Psoas muscle (tissue), 8 donors: ENCODE data around the gene LBX2. TPM values are rescaled to one million over a fixed set of nuclear protein-coding genes. Genes with fewer than 3 reads are reported as not detected.
A peak's percentile ranks its signal among the peaks of the same experiment; 100 is the strongest.
"Not testable (repeated sequence)": the region's sequence is repeated elsewhere in the genome, so short reads cannot be mapped to it uniquely, and the experiment has no call there.

Source experiments
- ATAC-seq, 4 donors: fragments of 200-7000 bp; cut with Tn5 transposase; one replicate each; pipeline ENCODE4 v1.9.1; 2020; ENCODE audit warnings: moderate library complexity in 3 of 4, mild to moderate bottlenecking in 2 of 4
- DNase-seq, 2 donors: peaks; one replicate each; pipeline ENCODE4 v3.0.0-alpha.2; 2020
- H3K27ac ChIP-seq: fragments of 200-600 bp; one replicate; pipeline ENCODE4 v1.8.0; 2022
- H3K27me3 ChIP-seq, 3 donors: fragments of 200-600 bp in 1 of 3; one replicate each; pipeline versions ENCODE4 v1.6.1 to v1.8.0; 2013 to 2022; ENCODE audit warnings: low read length in 2 of 3, mild to moderate bottlenecking in 2 of 3, moderate library complexity in 1 of 3; ENCODE audit not compliant: insufficient read depth in 3 of 3
- H3K36me3 ChIP-seq, 2 donors: fragments of 200-600 bp in 1 of 2; one replicate each; pipeline versions ENCODE4 v1.6.1 to v1.8.0; 2013 to 2022; ENCODE audit warnings: low read depth in 1 of 2, mild to moderate bottlenecking in 1 of 2, moderate library complexity in 1 of 2; ENCODE audit not compliant: insufficient read depth in 1 of 2
- H3K4me1 ChIP-seq: fragments of 200-600 bp; one replicate; pipeline ENCODE4 v1.8.0; 2022
- H3K4me3 ChIP-seq: fragments of 200-600 bp; one replicate; pipeline ENCODE4 v1.8.0; 2022; ENCODE audit warnings: mild to moderate bottlenecking
- H3K9me3 ChIP-seq: fragments of 200-600 bp; one replicate; pipeline ENCODE4 v1.8.0; 2022
- WGBS, 3 donors: extraction: QIAGEN DNeasy Blood & Tissue Kit; methylation state at CpG; one replicate each; pipeline versions ENCODE4 v1.1.6 to v1.1.7; 2013; 5-methylcytosine and 5-hydroxymethylcytosine counted together
- intact Hi-C, 2 donors: fragments of 100-400 bp; cut with DNase I; formaldehyde crosslinking; loops; one replicate each; pipeline versions ENCODE4 v1.11.0 to v1.14.2; 2022
- polyA plus RNA-seq, 3 donors: library from polyadenylated mRNA; stranded (reverse); fragments of 200-250 nt; gene quantifications; one replicate each; pipeline ENCODE4 v1.2.3, GENCODE V29; 2013
- total RNA-seq, 4 donors: library from RNA; stranded (reverse); fragmentation: NEBNext Ultra II Directional in 2 of 4; extraction: Animal tissue kit (Norgen Biotek cat#: 25700) in 2 of 4; gene quantifications; one replicate each; pipeline versions ENCODE4 v1.2.1 to v1.2.4, GENCODE V29; 2021 to 2023
- TF ChIP-seq, protein P1 (sequence below): fragments of 200-600 bp; IDR thresholded peaks from one replicate; pipeline ENCODE4 v1.8.0; 2022; ENCODE audit warnings: antibody characterized with exemption
- donor health status: healthy with polysubstance abuse.
- donor health status: DM: no; HTN: no; CAD: no; lungs with moderate emphysema.
- donor health status: Bipolar disorder and iron deficiency.
- donor health status: healthy.
- donor health status: DM: yes; HTN: yes; CAD: no.
- donor health status: DM: no; HTN: no; CAD: no.
- donor health status: DM: no; HTN: no; CAD: no.
- donor health status: DM: yes; HTN: yes; CAD: no.

LBX2 gene
- total and polyA plus RNA-seq, 7 donors = 0.14 to 0.68 (median 0.26) TPM; not detected in 2

GRCh38 chr2:74474481-74474880 lies 24.9 kb downstream of the LBX2 start:
- ATAC-seq (no peak), DNase-seq (no peak)
- H3K4me1 ChIP-seq = peaks cover 18% of the 10 kb centered on the region
- no peak overlapping the region for H3K27ac ChIP-seq
- intact Hi-C loops = no loop called here
- H3K27me3 ChIP-seq = no peaks in the 10 kb centered on the region
- H3K36me3 ChIP-seq = peaks cover 2 to 49% of the 10 kb centered on the region in 2 donors
- WGBS, 3 donors = 84 to 94% (median 91%) methylated on average over 6 of the region's 6 CpGs
- H3K4me3 ChIP-seq = no peak overlapping the region
- TF ChIP-seq, protein P1, sequence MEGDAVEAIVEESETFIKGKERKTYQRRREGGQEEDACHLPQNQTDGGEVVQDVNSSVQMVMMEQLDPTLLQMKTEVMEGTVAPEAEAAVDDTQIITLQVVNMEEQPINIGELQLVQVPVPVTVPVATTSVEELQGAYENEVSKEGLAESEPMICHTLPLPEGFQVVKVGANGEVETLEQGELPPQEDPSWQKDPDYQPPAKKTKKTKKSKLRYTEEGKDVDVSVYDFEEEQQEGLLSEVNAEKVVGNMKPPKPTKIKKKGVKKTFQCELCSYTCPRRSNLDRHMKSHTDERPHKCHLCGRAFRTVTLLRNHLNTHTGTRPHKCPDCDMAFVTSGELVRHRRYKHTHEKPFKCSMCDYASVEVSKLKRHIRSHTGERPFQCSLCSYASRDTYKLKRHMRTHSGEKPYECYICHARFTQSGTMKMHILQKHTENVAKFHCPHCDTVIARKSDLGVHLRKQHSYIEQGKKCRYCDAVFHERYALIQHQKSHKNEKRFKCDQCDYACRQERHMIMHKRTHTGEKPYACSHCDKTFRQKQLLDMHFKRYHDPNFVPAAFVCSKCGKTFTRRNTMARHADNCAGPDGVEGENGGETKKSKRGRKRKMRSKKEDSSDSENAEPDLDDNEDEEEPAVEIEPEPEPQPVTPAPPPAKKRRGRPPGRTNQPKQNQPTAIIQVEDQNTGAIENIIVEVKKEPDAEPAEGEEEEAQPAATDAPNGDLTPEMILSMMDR = no peak
- no peaks in the 10 kb centered on the region for H3K9me3 ChIP-seq

DNA sequence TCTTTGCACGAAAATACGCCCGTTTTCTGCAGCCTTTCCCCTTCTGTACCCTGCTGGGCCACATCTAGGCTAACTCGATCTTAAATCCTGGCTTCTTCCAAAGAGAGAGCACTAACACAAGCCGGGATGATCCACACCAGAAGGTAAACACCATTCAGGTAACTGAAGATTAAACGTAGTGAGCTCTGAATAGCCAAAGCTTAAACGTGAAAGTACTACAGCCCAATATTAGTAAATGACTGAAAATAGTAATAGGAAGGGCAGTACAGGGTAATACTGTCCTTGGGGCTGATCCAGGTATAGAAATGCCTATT lies 26.5 kb downstream of the LBX2 start:
- TF ChIP-seq, protein P1 = no peak
- Histone ChIP-seq H3K4me1 (peaks cover 18% of the 10 kb centered on the region), H3K36me3 (peaks cover 2 to 36% of the 10 kb centered on the region in 2 donors), H3K4me3 (peak overlapping the region; percentile 99), H3K27ac (peak overlapping the region; percentile 94), H3K27me3 (no peaks in the 10 kb centered on the region), H3K9me3 (no peaks in the 10 kb centered on the region)
- ATAC-seq (peak; percentile 6 to 16 (median 14)), DNase-seq (no peak)
- WGBS, 3 donors = 5 to 11% (median 10%) methylated on average over 7 of the region's 7 CpGs
- intact Hi-C loops = no loop called here

GRCh38 chr2:74472086-74472944 lies 27.1 kb downstream of the LBX2 start, which contains the start of gene MRPL53:
Gene MRPL53, minus strand, starts transcription at chr2:74472680. Its CDS starts 20 bp downstream, at chr2:74472660.
- peak; percentile 93 to 97 (median 94) for ATAC-seq
- H3K36me3 ChIP-seq = peaks cover 2 to 31% of the 10 kb centered on the region in 2 donors
- WGBS, 3 donors = 0 to 1% (median 1%) methylated on average over 66 of the region's 66 CpGs
- peaks cover 18% of the 10 kb centered on the region for H3K4me1 ChIP-seq
- H3K9me3 ChIP-seq = no peaks in the 10 kb centered on the region
- intact Hi-C loops = no loop called here
- no peaks in the 10 kb centered on the region for H3K27me3 ChIP-seq
- H3K4me3 ChIP-seq = peak within 1 kb of the TSS; percentile 99
- H3K27ac ChIP-seq = peak within 1 kb of the TSS; percentile 94
- TF ChIP-seq, protein P1 = no peak
- peak; percentile 95 to 98 for DNase-seq

DNA sequence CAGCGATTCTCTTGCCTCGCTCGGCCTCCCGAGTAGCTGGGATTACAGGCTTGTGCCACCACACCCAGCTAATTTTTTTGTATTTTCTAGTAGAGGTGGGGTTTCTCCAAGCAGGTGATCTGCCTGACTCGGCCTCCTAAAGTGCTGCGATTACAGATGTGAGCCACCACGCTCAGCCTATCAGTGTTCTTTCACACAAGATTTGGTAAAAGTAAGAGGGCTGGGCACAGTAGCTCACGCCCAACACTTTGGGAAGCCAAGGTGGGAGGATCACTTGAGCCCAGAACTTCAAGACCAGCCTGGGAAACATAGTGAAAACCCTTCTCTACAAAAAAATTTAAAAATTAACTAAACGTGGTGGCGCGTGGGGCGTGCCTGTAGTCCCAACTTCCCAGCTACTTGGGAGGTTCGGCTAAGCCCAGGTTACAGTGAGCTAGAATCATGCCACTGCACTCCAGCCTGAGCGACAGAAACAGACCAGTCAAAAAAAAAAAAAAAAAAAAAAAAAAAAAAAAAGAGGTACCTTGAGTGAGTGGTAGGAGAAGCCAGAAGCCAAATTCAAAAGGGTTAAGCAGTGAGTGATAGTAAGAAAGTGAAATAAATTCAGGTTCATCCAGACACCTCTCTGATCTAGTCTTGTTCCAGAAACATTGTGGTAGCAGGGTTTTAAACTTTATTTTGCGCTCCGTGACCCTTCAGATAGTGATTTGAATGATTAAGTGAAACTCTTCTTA lies 27.9 kb downstream of the LBX2 start:
- intact Hi-C loops = no loop called here
- H3K36me3 ChIP-seq = peaks cover 2 to 31% of the 10 kb centered on the region in 2 donors
- H3K4me3 ChIP-seq = peak overlapping the region; percentile 99
- no peaks in the 10 kb centered on the region for H3K9me3 ChIP-seq
- TF ChIP-seq, protein P1 = no peak
- H3K27me3 ChIP-seq = no peaks in the 10 kb centered on the region
- peaks cover 18% of the 10 kb centered on the region for H3K4me1 ChIP-seq
- 54 to 63% (median 61%) methylated on average over 16 of the region's 16 CpGs for WGBS, 3 donors
- H3K27ac ChIP-seq = peak overlapping the region; percentile 94
- no peak for ATAC-seq
- DNase-seq = no peak

GRCh38 chr2:74470742-74471141 lies 28.7 kb downstream of the LBX2 start:
- peaks cover 0 to 30% of the 10 kb centered on the region in 2 donors for H3K36me3 ChIP-seq
- DNase-seq, ATAC-seq, intact Hi-C loops, H3K27ac ChIP-seq, H3K9me3 ChIP-seq, H3K27me3 ChIP-seq: not testable (repeated sequence)
- H3K4me3 ChIP-seq = peak overlapping the region; percentile 99
- peaks cover 22% of the 10 kb centered on the region for H3K4me1 ChIP-seq
- WGBS, 3 donors = 89 to 94% (median 91%) methylated on average over 12 of the region's 12 CpGs
